ENCODE measurements around the gene PCLO. TPM values are rescaled to one million over a fixed set of nuclear protein-coding genes. Genes with fewer than 3 reads are reported as not detected.
"Not testable (repeated sequence)": the region's sequence is repeated elsewhere in the genome, so short reads cannot be mapped to it uniquely, and the experiment has no call there.

The PCLO gene
- total RNA-seq, 1 experiment from 2014 or later = 2.7 TPM

GRCh38 chr7:82736633-82737032 is 426.1 kb downstream of the PCLO start:
- DNase-seq (ENCODE audit: low spot score) = no peak

GRCh38 chr7:82732677-82733076 is 430.0 kb downstream of the PCLO start:
- no peak for DNase-seq (ENCODE audit: low spot score)

GRCh38 chr7:82729172-82730030 is 433.3 kb downstream of the PCLO start:
- peak; percentile 67 for DNase-seq (ENCODE audit: low spot score)

- peak; percentile 30 for DNase-seq (ENCODE audit: low spot score)
Observed at GRCh38 chr7:82726038-82726800, 436.5 kb downstream of the PCLO start.

- no peak for DNase-seq (ENCODE audit: low spot score)
Observed at GRCh38 chr7:82723411-82723810, 439.3 kb downstream of the PCLO start.

- DNase-seq (ENCODE audit: low spot score) = no peak
Observed at GRCh38 chr7:82722946-82723345, 439.7 kb downstream of the PCLO start.

GRCh38 chr7:82715344-82715743 is 447.3 kb downstream of the PCLO start:
- no peak for DNase-seq (ENCODE audit: low spot score)

- DNase-seq (ENCODE audit: low spot score) = no peak
Observed at GRCh38 chr7:82714883-82715282, 447.8 kb downstream of the PCLO start.

- no peak for DNase-seq (ENCODE audit: low spot score)
Observed at GRCh38 chr7:82713506-82713905, 449.2 kb downstream of the PCLO start.

- not testable (repeated sequence) for DNase-seq (ENCODE audit: low spot score)
Observed at GRCh38 chr7:82706344-82706743, 456.3 kb downstream of the PCLO start.

- DNase-seq (ENCODE audit: low spot score) = peak; percentile 68
Observed at GRCh38 chr7:82705517-82706260, 457.0 kb downstream of the PCLO start.

GRCh38 chr7:82704121-82704520 is 458.6 kb downstream of the PCLO start:
- DNase-seq (ENCODE audit: low spot score) = no peak

Data from H4 (cell line).